ENCODE measurements around the gene TMEM43.

The TMEM43 gene

DNA sequence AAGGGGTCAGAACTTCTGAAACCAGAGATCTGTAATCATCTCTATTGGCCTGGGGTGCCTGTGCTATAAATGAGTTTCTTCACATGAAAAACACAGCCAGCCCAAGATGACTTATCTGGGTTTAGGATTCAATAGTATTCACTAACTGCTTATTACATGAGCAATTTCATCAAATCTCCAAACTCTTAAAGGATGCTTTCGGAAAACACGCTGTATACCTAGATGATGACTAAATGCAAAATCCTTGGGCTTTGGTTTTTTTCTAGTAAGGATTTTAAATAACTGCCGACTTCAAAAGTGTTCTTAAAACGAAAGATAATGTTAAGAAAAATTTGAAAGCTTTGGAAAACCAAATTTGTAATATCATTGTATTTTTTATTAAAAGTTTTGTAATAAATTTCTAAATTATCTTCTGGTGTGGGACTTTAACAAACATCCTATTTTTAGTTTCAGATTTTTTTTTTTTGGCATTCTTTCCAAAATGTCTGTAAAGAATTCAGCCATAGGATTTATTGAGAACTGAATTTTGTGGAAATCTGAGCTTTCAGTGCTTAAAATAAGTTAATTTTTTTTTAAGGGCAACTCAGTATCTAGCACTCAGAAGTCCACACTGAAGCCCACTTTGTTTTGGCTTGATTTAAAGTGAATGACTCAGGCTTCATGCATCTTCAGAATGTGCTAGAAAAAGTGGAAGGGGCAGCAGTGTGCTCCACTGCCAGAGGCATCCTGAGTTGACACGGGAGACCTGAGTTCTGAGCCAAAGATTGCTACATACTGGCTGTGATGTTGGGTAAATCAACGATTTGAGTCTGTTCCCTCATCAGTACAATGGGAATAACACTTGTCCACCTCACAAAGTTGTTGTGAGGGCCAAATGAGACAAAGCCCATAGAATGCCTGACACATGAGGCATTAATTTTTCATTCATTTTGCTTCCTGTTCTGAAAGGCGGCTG lies 18.7 kb downstream of the TMEM43 start:
- H3K27me3 ChIP-seq, result no peaks in the 10 kb centered on the region
- H3K27ac ChIP-seq, result no peak overlapping the region
- no peak overlapping the region for H3K9ac ChIP-seq
- no peak overlapping the region for H3K4me3 ChIP-seq
- H4K20me1 ChIP-seq, result peaks cover 47% of the 10 kb centered on the region; the same call in 1 of the 2 replicates
- peaks cover 13% of the 10 kb centered on the region for H3K4me1 ChIP-seq
- H3K9me3 ChIP-seq, result no peaks in the 10 kb centered on the region
- H3K4me2 ChIP-seq, result no peak overlapping the region
- no peak for TF ChIP-seq Cebpa-rat (IDR thresholded peaks at IDR 0.05)
- peaks cover 85% of the 10 kb centered on the region for H3K36me3 ChIP-seq

DNA sequence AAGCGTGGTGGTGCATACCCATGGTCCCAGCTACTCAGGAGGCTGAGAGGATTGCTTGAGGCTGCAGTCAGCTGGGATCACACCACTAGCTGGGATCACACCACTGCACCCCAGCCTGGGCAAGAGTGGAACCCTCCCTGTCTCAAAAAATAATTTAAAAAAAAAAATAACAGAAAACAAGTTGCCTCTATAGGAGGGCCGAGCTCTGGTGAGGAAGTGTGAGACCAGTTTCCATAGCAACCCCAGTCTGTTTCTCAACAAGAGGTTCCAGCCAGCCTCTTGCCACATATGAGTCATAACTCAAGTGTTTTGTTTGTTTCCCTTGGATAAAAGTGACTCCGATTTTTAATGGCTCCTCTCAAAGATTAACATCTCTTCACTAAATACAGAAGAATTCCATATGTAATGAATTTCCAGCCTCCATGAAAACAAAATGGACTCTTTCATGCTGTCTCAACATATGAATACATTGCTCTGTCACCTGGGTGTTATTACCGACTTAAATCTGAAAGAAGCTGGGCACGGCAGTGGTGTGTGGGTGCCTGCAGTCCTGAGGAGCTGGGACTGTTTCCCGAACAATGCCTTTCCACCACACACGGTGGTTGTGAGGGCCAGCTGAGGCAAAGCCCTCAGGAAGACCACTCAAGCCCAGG lies 19.7 kb downstream of the TMEM43 start:
- Histone ChIP-seq H3K36me3 (peaks cover 81% of the 10 kb centered on the region), H4K20me1 (peaks cover 46% of the 10 kb centered on the region), H3K9me3 (no peaks in the 10 kb centered on the region), H3K4me1 (peaks cover 13% of the 10 kb centered on the region), H3K27me3 (no peaks in the 10 kb centered on the region), H3K4me3 (no peak overlapping the region), H3K27ac (no peak overlapping the region), H3K9ac (no peak overlapping the region), H3K4me2 (peak overlapping the region; percentile 14; the same call in 1 of the 2 replicates)
- 0 out of 2 replicates have a peak, but pooled peaks have one; percentile 18 for TF ChIP-seq Cebpa-rat (IDR thresholded peaks at IDR 0.05)

GRCh38 chr3:14145236-14145635 lies 20.4 kb downstream of the TMEM43 start:
- no peaks in the 10 kb centered on the region for H3K9me3 ChIP-seq
- no peak overlapping the region for H3K4me3 ChIP-seq
- H3K9ac ChIP-seq, result no peak overlapping the region
- H3K27ac ChIP-seq, result no peak overlapping the region
- H4K20me1 ChIP-seq, result peaks cover 53% of the 10 kb centered on the region
- no peaks in the 10 kb centered on the region for H3K27me3 ChIP-seq
- TF ChIP-seq Cebpa-rat (IDR thresholded peaks at IDR 0.05), result no peak
- peaks cover 13% of the 10 kb centered on the region for H3K4me1 ChIP-seq
- H3K4me2 ChIP-seq, result no peak overlapping the region
- peaks cover 80% of the 10 kb centered on the region for H3K36me3 ChIP-seq

GRCh38 chr3:14145670-14146380 lies 21.0 kb downstream of the TMEM43 start:
- Histone ChIP-seq H3K9me3 (no peaks in the 10 kb centered on the region), H3K27me3 (no peaks in the 10 kb centered on the region), H3K9ac (no peak overlapping the region), H3K4me2 (no peak overlapping the region), H3K4me1 (peaks cover 13% of the 10 kb centered on the region), H3K36me3 (peaks cover 74% of the 10 kb centered on the region), H3K27ac (no peak overlapping the region), H4K20me1 (peaks cover 59% of the 10 kb centered on the region), H3K4me3 (no peak overlapping the region)
- no peak for TF ChIP-seq Cebpa-rat (IDR thresholded peaks at IDR 0.05)

DNA sequence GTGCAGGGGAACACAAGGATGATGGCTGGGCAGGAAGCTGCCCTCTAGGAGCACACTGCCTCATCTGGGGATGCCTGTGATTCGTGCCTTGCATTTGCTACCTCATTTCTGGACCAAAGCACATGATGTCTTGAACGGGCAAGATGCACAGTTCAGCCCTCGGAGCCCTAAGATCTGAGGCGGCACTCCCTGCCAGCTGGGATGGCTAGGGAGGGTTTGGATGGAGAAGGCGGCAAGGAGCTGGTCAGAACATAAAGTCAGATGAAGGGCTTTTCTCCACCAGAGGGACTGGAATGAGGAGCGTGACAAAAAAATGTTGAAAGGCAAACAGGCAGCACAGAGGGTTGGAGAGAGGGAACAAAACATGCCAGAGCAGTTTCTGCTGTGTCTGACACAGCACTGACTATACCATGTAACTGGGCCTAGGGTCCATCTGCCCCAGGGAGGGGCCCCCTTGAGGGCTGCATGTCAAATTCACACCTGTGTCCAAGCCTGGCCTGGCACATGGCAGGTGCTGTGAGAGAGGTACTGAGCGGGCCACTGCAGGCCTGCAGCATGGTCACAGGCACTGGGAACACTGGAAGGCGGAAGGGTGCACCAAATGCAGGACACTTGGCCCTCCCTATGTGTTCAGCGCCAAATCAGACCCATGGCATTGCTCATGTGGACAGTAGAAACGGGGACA lies 21.7 kb downstream of the TMEM43 start:
- H3K36me3 ChIP-seq, result peaks cover 67% of the 10 kb centered on the region
- no peak overlapping the region for H3K4me2 ChIP-seq
- no peak overlapping the region for H3K27ac ChIP-seq
- peaks cover 62% of the 10 kb centered on the region for H4K20me1 ChIP-seq
- H3K4me3 ChIP-seq, result no peak overlapping the region
- H3K9me3 ChIP-seq, result no peaks in the 10 kb centered on the region
- peaks cover 16% of the 10 kb centered on the region for H3K4me1 ChIP-seq
- no peak for TF ChIP-seq Cebpa-rat (IDR thresholded peaks at IDR 0.05)
- no peak overlapping the region for H3K9ac ChIP-seq
- H3K27me3 ChIP-seq, result no peaks in the 10 kb centered on the region

- H3K9ac ChIP-seq, result no peak overlapping the region
- H3K36me3 ChIP-seq, result peaks cover 63% of the 10 kb centered on the region
- peaks cover 21% of the 10 kb centered on the region for H3K4me1 ChIP-seq
Measured at GRCh38 chr3:14147066-14147435, 22.2 kb downstream of the TMEM43 start.

DNA sequence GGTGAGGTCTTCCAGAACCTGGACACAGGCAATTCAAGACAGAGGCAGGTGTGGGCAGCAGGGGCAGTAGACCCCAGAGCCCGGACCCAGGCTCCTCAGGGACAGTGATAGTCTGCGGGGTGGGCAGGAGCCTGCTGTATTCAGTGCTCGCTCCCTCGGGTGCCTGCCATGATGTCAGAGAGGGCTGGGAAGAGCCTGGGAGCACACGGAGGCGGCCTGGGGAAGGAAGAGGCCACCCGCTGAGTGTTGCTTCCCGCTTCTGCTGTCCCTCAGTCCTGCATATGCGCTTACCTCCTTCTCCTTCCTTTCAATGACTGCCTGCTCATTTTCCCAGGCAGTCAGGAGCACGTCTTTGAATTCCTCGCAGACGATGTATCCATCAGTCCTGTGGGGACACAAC lies 22.8 kb downstream of the TMEM43 start:
- Histone ChIP-seq H3K27me3 (no peaks in the 10 kb centered on the region), H3K4me1 (peaks cover 27% of the 10 kb centered on the region), H3K9ac (no peak overlapping the region), H3K4me3 (no peak overlapping the region), H3K27ac (no peak overlapping the region), H4K20me1 (peaks cover 65% of the 10 kb centered on the region), H3K4me2 (no peak overlapping the region), H3K36me3 (peaks cover 63% of the 10 kb centered on the region), H3K9me3 (no peaks in the 10 kb centered on the region)
- TF ChIP-seq Cebpa-rat (IDR thresholded peaks at IDR 0.05), result no peak

More at GRCh38 chr3:14147066-14147435, 22.2 kb downstream of the TMEM43 start:
- Histone ChIP-seq H3K27me3 (no peaks in the 10 kb centered on the region), H4K20me1 (peaks cover 62% of the 10 kb centered on the region), H3K9me3 (no peaks in the 10 kb centered on the region), H3K4me2 (no peak overlapping the region), H3K27ac (no peak overlapping the region), H3K4me3 (no peak overlapping the region)
- no peak for TF ChIP-seq Cebpa-rat (IDR thresholded peaks at IDR 0.05)

GRCh38 chr3:14148041-14148985 lies 23.5 kb downstream of the TMEM43 start:
- no peak for TF ChIP-seq Cebpa-rat (IDR thresholded peaks at IDR 0.05)
- no peak overlapping the region for H3K4me2 ChIP-seq
- H3K27ac ChIP-seq, result no peak overlapping the region
- H3K27me3 ChIP-seq, result no peaks in the 10 kb centered on the region
- H3K4me3 ChIP-seq, result no peak overlapping the region
- H3K36me3 ChIP-seq, result peaks cover 63% of the 10 kb centered on the region
- peaks cover 68% of the 10 kb centered on the region for H4K20me1 ChIP-seq
- H3K9me3 ChIP-seq, result no peaks in the 10 kb centered on the region
- H3K4me1 ChIP-seq, result peaks cover 27% of the 10 kb centered on the region
- H3K9ac ChIP-seq, result no peak overlapping the region
